ENCODE results near the gene WNT3A.

WNT3A gene

DNA sequence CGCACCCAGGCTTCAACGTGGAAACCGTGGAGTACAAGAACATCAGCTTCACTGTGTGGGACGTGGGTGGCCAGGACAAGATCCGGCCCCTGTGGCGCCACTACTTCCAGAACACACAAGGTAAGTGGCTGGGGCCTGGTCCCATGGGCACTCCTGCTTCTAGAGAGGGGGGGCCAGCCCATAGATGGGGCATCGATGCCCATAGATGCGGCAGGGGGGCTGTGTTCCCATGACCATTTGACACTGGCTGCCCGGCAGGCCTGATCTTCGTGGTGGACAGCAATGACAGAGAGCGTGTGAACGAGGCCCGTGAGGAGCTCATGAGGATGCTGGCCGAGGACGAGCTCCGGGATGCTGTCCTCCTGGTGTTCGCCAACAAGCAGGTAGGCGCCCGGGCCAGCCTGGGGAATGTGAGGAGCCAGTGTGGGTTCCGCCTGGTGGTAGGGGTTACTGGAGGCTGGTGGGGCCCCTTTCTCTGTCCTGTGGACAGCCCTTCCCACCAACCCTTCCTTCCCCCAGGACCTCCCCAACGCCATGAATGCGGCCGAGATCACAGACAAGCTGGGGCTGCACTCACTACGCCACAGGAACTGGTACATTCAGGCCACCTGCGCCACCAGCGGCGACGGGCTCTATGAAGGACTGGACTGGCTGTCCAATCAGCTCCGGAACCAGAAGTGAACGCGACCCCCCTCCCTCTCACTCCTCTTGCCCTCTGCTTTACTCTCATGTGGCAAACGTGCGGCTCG lies 90.7 kb downstream of the WNT3A start:
- DNase-seq (ENCODE audit: insufficient read length, low spot score) (peak; percentile 22), FAIRE-seq (no peak)
- TF ChIP-seq, protein P1, sequence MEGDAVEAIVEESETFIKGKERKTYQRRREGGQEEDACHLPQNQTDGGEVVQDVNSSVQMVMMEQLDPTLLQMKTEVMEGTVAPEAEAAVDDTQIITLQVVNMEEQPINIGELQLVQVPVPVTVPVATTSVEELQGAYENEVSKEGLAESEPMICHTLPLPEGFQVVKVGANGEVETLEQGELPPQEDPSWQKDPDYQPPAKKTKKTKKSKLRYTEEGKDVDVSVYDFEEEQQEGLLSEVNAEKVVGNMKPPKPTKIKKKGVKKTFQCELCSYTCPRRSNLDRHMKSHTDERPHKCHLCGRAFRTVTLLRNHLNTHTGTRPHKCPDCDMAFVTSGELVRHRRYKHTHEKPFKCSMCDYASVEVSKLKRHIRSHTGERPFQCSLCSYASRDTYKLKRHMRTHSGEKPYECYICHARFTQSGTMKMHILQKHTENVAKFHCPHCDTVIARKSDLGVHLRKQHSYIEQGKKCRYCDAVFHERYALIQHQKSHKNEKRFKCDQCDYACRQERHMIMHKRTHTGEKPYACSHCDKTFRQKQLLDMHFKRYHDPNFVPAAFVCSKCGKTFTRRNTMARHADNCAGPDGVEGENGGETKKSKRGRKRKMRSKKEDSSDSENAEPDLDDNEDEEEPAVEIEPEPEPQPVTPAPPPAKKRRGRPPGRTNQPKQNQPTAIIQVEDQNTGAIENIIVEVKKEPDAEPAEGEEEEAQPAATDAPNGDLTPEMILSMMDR (IDR thresholded peaks at IDR 0.05; ENCODE audit: insufficient read depth, missing control alignments), result no peak

DNA sequence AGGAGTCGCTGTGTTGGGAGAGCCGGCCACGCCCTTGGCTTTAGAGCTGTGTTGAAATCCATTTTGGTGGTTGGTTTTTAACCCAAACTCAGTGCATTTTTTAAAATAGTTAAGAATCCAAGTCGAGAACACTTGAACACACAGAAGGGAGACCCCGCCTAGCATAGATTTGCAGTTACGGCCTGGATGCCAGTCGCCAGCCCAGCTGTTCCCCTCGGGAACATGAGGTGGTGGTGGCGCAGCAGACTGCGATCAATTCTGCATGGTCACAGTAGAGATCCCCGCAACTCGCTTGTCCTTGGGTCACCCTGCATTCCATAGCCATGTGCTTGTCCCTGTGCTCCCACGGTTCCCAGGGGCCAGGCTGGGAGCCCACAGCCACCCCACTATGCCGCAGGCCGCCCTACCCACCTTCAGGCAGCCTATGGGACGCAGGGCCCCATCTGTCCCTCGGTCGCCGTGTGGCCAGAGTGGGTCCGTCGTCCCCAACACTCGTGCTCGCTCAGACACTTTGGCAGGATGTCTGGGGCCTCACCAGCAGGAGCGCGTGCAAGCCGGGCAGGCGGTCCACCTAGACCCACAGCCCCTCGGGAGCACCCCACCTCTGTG lies 91.6 kb downstream of the WNT3A start:
- no peak for FAIRE-seq
- DNase-seq (ENCODE audit: insufficient read length, low spot score), result peak; percentile 16
- TF ChIP-seq, protein P1 (IDR thresholded peaks at IDR 0.05; ENCODE audit: insufficient read depth, missing control alignments), result no peak

DNA sequence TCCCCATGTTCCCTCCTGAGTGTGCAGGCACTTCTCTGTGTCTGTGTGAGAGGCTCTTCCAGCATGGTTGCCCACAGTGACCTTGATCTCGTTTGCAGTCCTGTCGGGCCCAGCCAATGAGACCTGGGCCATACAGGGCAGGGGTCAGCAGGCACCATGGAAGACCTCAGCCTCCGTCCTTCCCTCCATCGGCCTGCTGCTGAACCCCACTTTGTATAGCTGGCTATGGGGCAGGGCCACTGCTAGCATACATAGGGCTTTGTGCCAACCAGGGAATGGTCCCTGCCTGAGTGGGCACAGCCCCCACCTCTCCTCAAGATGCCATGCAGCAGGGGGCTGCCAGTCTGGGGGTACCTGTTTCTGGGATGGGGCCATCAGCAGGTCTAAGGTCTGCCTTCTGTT lies 92.5 kb downstream of the WNT3A start:
- DNase-seq (ENCODE audit: insufficient read length, low spot score), result peak; percentile 13
- no peak for FAIRE-seq
- TF ChIP-seq, protein P1 (IDR thresholded peaks at IDR 0.05; ENCODE audit: insufficient read depth, missing control alignments), result no peak

DNA sequence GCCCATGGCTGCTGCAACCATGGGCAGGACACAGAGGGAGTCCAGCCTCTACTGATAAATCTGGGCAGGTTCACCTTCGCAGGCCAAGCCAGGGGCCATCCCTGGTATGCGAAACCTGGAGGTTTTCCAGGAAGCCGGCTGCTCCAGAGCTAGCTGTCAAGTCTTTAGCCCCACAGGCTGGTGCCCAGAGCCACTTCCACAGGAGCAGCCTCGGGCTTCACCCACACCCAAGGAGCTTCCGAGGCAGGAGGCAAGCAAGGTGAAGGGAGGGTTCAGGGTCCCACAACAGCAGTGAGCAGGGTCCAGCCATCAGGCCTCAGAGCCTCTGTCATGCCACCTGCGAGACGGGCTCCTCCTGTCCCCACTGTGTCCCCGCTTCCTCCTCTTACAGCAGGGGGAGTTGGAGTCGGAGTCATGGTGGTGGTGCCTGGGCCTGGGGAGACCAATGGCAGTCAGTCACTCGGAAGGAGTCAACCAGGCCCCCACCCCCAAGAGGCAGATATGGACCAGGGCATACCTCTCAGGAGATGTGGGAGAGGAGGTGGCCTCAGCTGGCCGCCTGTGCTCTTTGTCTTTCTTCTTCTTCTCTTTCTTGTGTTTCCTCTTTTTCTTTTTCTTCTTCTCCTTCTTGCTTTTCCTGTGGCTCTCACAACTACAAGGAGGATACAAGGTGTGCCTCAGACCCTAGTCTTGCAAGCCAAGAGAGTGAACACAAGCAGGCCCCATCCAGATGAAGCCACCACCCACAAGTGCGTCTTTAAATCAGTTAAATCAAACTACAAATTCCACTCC lies 94.2 kb downstream of the WNT3A start:
- TF ChIP-seq, protein P1 (IDR thresholded peaks at IDR 0.05; ENCODE audit: insufficient read depth, missing control alignments), result no peak
- no peak for FAIRE-seq
- peak; percentile 21 for DNase-seq (ENCODE audit: insufficient read length, low spot score)

DNA sequence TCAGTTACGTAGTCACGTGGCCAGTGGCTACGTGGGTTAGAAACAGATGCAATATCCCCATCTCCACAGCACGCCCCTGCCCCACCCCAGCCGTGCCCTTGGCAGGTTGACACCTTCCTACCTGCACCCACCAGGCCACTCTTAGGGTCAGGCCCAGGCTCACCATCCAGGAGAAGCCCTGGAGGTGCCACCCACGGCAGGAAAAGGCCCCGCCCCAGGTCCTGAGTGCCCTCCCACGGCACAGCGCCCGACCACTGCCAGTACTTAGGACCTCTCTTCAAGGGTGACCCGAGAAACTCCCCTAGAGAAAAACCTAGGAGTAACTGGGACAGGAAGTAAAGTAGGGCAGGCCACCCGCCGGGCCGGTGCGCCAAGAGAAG lies 94.8 kb downstream of the WNT3A start:
- peak; percentile 38 for DNase-seq (ENCODE audit: insufficient read length, low spot score)
- TF ChIP-seq, protein P1 (IDR thresholded peaks at IDR 0.05; ENCODE audit: insufficient read depth, missing control alignments), result no peak
- no peak for FAIRE-seq

DNA sequence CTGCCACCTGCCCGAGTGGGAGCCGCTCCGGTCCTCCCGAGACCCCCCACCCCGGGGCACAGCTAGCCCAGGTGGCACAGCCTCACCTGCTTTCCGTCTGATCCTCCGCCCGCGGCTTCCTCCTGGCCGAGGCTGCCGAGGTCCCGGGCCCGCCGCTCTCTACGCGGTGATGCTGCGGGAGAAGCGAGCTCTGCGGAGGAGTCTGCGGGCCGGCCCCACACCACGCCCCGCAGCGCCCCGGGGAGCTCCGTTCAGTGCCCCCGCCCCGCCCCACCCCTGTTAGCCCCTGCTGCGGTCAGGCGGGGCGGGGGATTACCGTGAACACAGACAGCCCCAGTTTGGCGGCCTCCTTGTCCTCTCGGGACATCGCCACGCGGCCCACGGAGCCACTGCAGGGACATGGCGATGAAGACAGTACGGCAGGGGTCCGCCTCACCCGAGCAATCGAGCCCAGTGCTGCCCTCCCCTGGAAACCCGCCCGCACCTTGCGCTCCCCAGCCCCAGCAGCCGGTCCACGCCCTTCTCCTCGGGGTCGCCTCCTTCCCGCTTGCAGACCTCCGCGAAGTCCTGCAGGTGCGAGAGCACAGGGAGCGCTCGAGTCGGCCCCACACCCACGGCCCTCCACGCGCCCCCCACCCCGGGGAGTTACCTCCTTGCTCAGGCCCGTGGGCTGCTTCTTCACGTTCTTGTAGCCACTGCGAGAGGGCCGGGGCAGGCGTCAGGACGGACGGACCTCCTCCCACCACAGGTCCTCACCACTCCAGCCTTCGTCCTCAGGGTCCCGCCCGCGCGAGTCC lies 95.4 kb downstream of the WNT3A start:
- FAIRE-seq (no peak), DNase-seq (ENCODE audit: insufficient read length, low spot score) (peak; percentile 59)
- TF ChIP-seq, protein P1 (IDR thresholded peaks at IDR 0.05; ENCODE audit: insufficient read depth, missing control alignments), result peak; percentile 9
